Stimulated activated CD8-positive, alpha-beta memory T cell treated with anti-CD3 and anti-CD28 coated beads, Interleukin-4, amount 100 ng/mL, for 1 hour (primary cell): ENCODE results near the gene REPS1.

ENCODE experiments used
- DNase-seq, 2 donors: peaks; one replicate each; pipeline ENCODE4 v3.0.0-alpha.2; 2020; ENCODE audit warnings: low read depth in 2 of 2, low spot score in 1 of 2

The REPS1 gene

GRCh38 chr6:138857775-138858174, 130.3 kb downstream of the REPS1 start:
- no peak for DNase-seq

DNA sequence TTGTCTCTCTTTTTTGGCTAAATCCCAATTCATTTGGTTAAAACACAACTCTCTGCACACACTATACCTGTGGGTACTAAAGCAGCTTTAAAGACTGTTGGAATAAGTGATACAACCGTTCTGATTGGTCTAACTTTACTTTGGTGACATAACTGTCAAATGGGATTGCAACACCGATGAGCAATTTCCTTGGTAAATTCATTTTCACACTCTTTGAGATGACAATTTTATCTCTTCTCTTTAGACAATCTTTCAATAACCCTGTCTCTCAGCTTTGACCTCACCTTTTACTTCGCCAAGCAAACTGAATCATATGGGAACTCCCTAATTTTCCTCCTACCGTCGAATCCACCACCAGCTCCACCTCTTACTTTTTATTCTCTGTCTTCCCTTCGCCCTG, 131.4 kb downstream of the REPS1 start:
- DNase-seq = no peak
